GM12878 (cell line): ENCODE data around the gene IL36RN. TPM values are rescaled to one million over a fixed set of nuclear protein-coding genes. Genes with fewer than 3 reads are reported as not detected.

Experiments
- ATAC-seq: fragments of 200-7000 bp; cut with Tn5 transposase; 3 replicates; pipeline ENCODE4 v1.9.1; 2020; ENCODE audit warnings: mild to moderate bottlenecking, moderate library complexity
- BruUV-seq: library from RNA; stranded (reverse); fragments of 400-500 nt; replicated peaks from 2 replicates; lab custom pipeline; 2021; lab: Mats Ljungman, UMichigan
- CTCF ChIA-PET: fragments of 300-600 bp; sonication (Branson Sonifier 250); formaldehyde crosslinking; extraction: SDS; loops from one replicate; lab custom pipeline; 2021; ENCODE audit warnings: inconsistent platforms; lab: Yijun Ruan, JAX
- POLR2A ChIA-PET: fragments of 350-600 bp; formaldehyde crosslinking; extraction: SDS; loops from one replicate; lab custom pipeline; 2021; ENCODE audit warnings: inconsistent platforms; lab: Charles Lee
- RAD21 ChIA-PET: fragments of 300-600 bp; sonication (Branson Sonifier 250); formaldehyde crosslinking; loops from one replicate; lab custom pipeline; 2023; ENCODE audit warnings: antibody characterized with exemption; ENCODE audit not compliant: unreplicated experiment; lab: Charles Lee
- SMC1A ChIA-PET: fragments of 300-600 bp; sonication (Branson Sonifier 250); formaldehyde crosslinking; loops from one replicate; lab custom pipeline; 2023; ENCODE audit not compliant: unreplicated experiment, uncharacterized antibody; lab: Charles Lee
- DNase-seq: peaks from one replicate; pipeline ENCODE4 v3.0.0-alpha.2; 2011; ENCODE audit warnings: low read depth, low spot score
- FAIRE-seq: peaks from 3 replicates; lab custom pipeline; 2011; peaks lifted over from hg19 to GRCh38; lab: Jason Lieb, UNC
- H2AFZ ChIP-seq: 2 replicates; pipeline ENCODE4 v1.6.0; 2011; ENCODE audit warnings: low read depth, low read length, control low read depth; ENCODE audit not compliant: control insufficient read depth
- H3K27ac ChIP-seq: 2 replicates; pipeline ENCODE4 v1.5.1; 2011; ENCODE audit warnings: control low read depth; ENCODE audit not compliant: control insufficient read depth, insufficient read depth
- H3K27me3 ChIP-seq, 2 experiments: replicated peaks in 1 of 2; 2 replicates each; pipeline versions ENCODE4 v1.6.0 to v1.6.1; 2011; ENCODE audit warnings: low read length in 1 of 2; ENCODE audit not compliant: control insufficient read depth in 2 of 2, insufficient read depth in 2 of 2
- H3K36me3 ChIP-seq, 2 experiments: 2 replicates each; pipeline ENCODE4 v1.5.1; 2011; ENCODE audit warnings: low read length in 1 of 2; ENCODE audit not compliant: control insufficient read depth in 2 of 2, insufficient read depth in 2 of 2
- H3K4me1 ChIP-seq: 2 replicates; pipeline ENCODE4 v1.6.1; 2011; ENCODE audit warnings: mild to moderate bottlenecking, low read length, moderate library complexity, mixed read lengths; ENCODE audit not compliant: control insufficient read depth, insufficient read depth
- H3K4me2 ChIP-seq: 2 replicates; pipeline ENCODE4 v1.6.0; 2011; ENCODE audit warnings: control low read depth; ENCODE audit not compliant: control insufficient read depth, insufficient read depth
- H3K4me3 ChIP-seq: fragments of 200-600 bp; sonication (generic); 2 replicates; pipeline ENCODE4 v1.5.1; 2016
- H3K79me2 ChIP-seq: 2 replicates; pipeline ENCODE4 v1.6.0; 2011; ENCODE audit warnings: low read length; ENCODE audit not compliant: control insufficient read depth, insufficient read depth
- H3K9ac ChIP-seq: 2 replicates; pipeline ENCODE4 v1.8.0; 2011; ENCODE audit warnings: low read length, control low read depth, mixed read lengths; ENCODE audit not compliant: control insufficient read depth, insufficient read depth
- H3K9me3 ChIP-seq: replicated peaks from 3 replicates; pipeline ENCODE4 v1.5.1; 2011; ENCODE audit warnings: mild to moderate bottlenecking, low read length; ENCODE audit not compliant: control insufficient read depth, insufficient read depth
- H4K20me1 ChIP-seq: 2 replicates; pipeline ENCODE4 v1.6.0; 2011; ENCODE audit not compliant: control insufficient read depth, insufficient read depth
- ATF7 ChIP-seq: fragments of 450-650 bp; IDR thresholded peaks from 2 replicates; pipeline ENCODE4 v1.6.1; 2016; ENCODE audit warnings: low read depth, mild to moderate bottlenecking
- BCL11A ChIP-seq: IDR thresholded peaks from 2 replicates; pipeline ENCODE4 v1.6.1; 2011; ENCODE audit warnings: low read depth, low read length
- BHLHE40 ChIP-seq, 2 experiments: fragments of 450-650 bp in 1 of 2; IDR thresholded peaks; 2 replicates each; pipeline ENCODE4 v1.6.1; 2011 to 2017; ENCODE audit warnings: low read depth in 2 of 2, borderline replicate concordance in 1 of 2, improper control_type of control experiment in 1 of 2, low read length in 1 of 2, mild to moderate bottlenecking in 1 of 2
- CHD1 ChIP-seq: IDR thresholded peaks from 2 replicates; pipeline ENCODE4 v1.6.1; 2012; ENCODE audit warnings: low read depth, low read length, improper control_type of control experiment
- EP300 ChIP-seq, 2 experiments: fragments of 150-350 bp in 1 of 2; IDR thresholded peaks; 2 replicates each; pipeline ENCODE4 v1.6.1; 2011 to 2012; ENCODE audit warnings: low read depth in 2 of 2, low read length in 2 of 2, borderline replicate concordance in 1 of 2, improper control_type of control experiment in 1 of 2, inconsistent platforms in 1 of 2; ENCODE audit not compliant: control insufficient read depth in 1 of 2
- JUNB ChIP-seq: IDR thresholded peaks from 2 replicates; pipeline ENCODE4 v1.6.1; 2016; ENCODE audit warnings: antibody characterized with exemption, mild to moderate bottlenecking
- MXI1 ChIP-seq: fragments of 150-350 bp; IDR thresholded peaks from 2 replicates; pipeline ENCODE4 v1.6.1; 2011; ENCODE audit warnings: low read depth, mild to moderate bottlenecking, inconsistent platforms, low read length, improper control_type of control experiment
- POLR2AphosphoS5 ChIP-seq: IDR thresholded peaks from 2 replicates; pipeline ENCODE4 v1.6.1; 2011; ENCODE audit warnings: mild to moderate bottlenecking, low read length, inconsistent platforms
- RFX5 ChIP-seq: IDR thresholded peaks from 2 replicates; pipeline ENCODE4 v1.6.1; 2011; ENCODE audit warnings: low read depth, low read length, improper control_type of control experiment
- RUNX3 ChIP-seq: IDR thresholded peaks from 2 replicates; pipeline ENCODE4 v1.6.1; 2012; ENCODE audit warnings: low read length, inconsistent platforms
- TARDBP ChIP-seq: IDR thresholded peaks from 2 replicates; pipeline ENCODE4 v1.6.1; 2016; ENCODE audit warnings: borderline replicate concordance
- TCF12 ChIP-seq: IDR thresholded peaks from 2 replicates; pipeline ENCODE4 v1.6.1; 2011; ENCODE audit warnings: low read depth, mild to moderate bottlenecking, low read length
- ZBTB11 ChIP-seq: fragments of 450-650 bp; formaldehyde crosslinking; IDR thresholded peaks from 2 replicates; pipeline ENCODE4 v1.5.0; 2022; ENCODE audit warnings: mild to moderate bottlenecking, missing genetic modification characterization
- ZNF622 ChIP-seq: fragments of 450-650 bp; IDR thresholded peaks from 2 replicates; pipeline ENCODE4 v1.6.1; 2017; ENCODE audit warnings: mild to moderate bottlenecking, inconsistent platforms
- WGBS: methylation state at CpG from one replicate; pipeline ENCODE4 v1.1.6; 2016; ENCODE audit warnings: low lambda C conversion rate; ENCODE audit not compliant: insufficient replicate concordance, insufficient coverage; ENCODE audit errors: missing lambda C conversion rate; 5-methylcytosine and 5-hydroxymethylcytosine counted together
- in situ Hi-C: fragments of 300-500 bp; cut with MboI; formaldehyde crosslinking; loops from 9 replicates; pipeline ENCODE4 v1.14.3; 2018; ENCODE audit warnings: mixed read lengths
- intact Hi-C: fragments of 100-400 bp; cut with micrococcal nuclease; formaldehyde crosslinking; loops from one replicate; pipeline ENCODE4 v1.14.2; 2022; ENCODE audit not compliant: unreplicated experiment
- polyA plus RNA-seq, 11 experiments: library from polyadenylated mRNA; depleted of rRNA in 4 of 11; unstranded in 6 of 11; stranded (reverse) in 5 of 11; fragments of >200 nt; fragmentation: Nextera tagmentation in 4 of 11; fragmentation: Illumina TruSeq in 1 of 11; extraction: Ambion mirVana in 4 of 11; extraction: Trizol in 1 of 11; gene quantifications; 1 replicate in 1 of 11; 2 replicates in 10 of 11; pipeline versions ENCODE4 v1.2.1 to v1.2.3, GENCODE V29; 2011 to 2016; ENCODE audit warnings: inconsistent platforms in 2 of 11, missing spikeins in 2 of 11, low read depth in 1 of 11
- total RNA-seq, 4 experiments: library from RNA; depleted of rRNA in 3 of 4; stranded (reverse); fragments of >200 nt in 3 of 4; fragmentation: Illumina TruSeq in 1 of 4; extraction: Trizol in 1 of 4; gene quantifications; 2 replicates each; pipeline versions ENCODE4 v1.2.1 to v1.2.3, GENCODE V29; 2013 to 2021

Gene IL36RN
- total and polyA plus RNA-seq, 10 of the 15 experiments (the other 5 are each of a cell fraction or from before 2014, with no cell fraction given), result not detected

GRCh38 chr2:113057117-113057516 is 1.9 kb upstream of the IL36RN start:
- H2AFZ ChIP-seq, result no peak overlapping the region
- 0% methylated on average over 1 of the region's 1 CpG for WGBS
- ChIA-PET RAD21 (no interaction called here), POLR2A (no interaction called here), SMC1A (interaction anchor here (1.1 kb wide), 1 partner anchor 21 kb away, joined by 3 read pairs; no protein-coding TSS in a partner anchor), CTCF (no interaction called here)
- intact Hi-C loops (no loop called here), in situ Hi-C loops (no loop called here)
- DNase-seq, result no peak
- H3K4me1 ChIP-seq, result no peaks in the 10 kb centered on the region
- H3K27me3 ChIP-seq, result no peaks in the 10 kb centered on the region; a peak in 1 of 4 replicates
- FAIRE-seq, result no peak
- TF ChIP-seq TARDBP (no peak), BHLHE40 (IDR thresholded peaks at IDR 0.05; ENCODE audit: borderline replicate concordance in 1 of 2, low read depth in 2 of 2, low read length in 1 of 2) (no peak), TCF12 (no peak)
- H3K79me2 ChIP-seq, result no peaks in the 10 kb centered on the region
- H4K20me1 ChIP-seq, result no peaks in the 10 kb centered on the region
- no peak for ATAC-seq
- H3K4me3 ChIP-seq, result no peak overlapping the region
- H3K9me3 ChIP-seq, result peaks cover 2% of the 10 kb centered on the region; the same call in 1 of the 3 replicates
- no peak overlapping the region for H3K9ac ChIP-seq
- no TSS peak for BruUV-seq
- no peaks in the 10 kb centered on the region for H3K36me3 ChIP-seq
- H3K4me2 ChIP-seq, result no peak overlapping the region
- no peak overlapping the region for H3K27ac ChIP-seq

GRCh38 chr2:113058411-113058994 is 495 bp upstream of the IL36RN start:
- Histone ChIP-seq H3K9ac (no peak overlapping the region), H3K4me1 (no peaks in the 10 kb centered on the region), H3K4me2 (no peak overlapping the region), H3K4me3 (no peak overlapping the region), H2AFZ (no peak overlapping the region), H3K27ac (no peak overlapping the region), H3K27me3 (no peaks in the 10 kb centered on the region; a peak in 1 of 4 replicates), H3K9me3 (peaks cover 2% of the 10 kb centered on the region; the same call in 1 of the 3 replicates), H3K79me2 (no peaks in the 10 kb centered on the region), H3K36me3 (no peaks in the 10 kb centered on the region), H4K20me1 (no peaks in the 10 kb centered on the region)
- no peak for FAIRE-seq
- intact Hi-C loops, result no loop called here
- in situ Hi-C loops, result no loop called here
- ChIA-PET SMC1A (interaction anchor here (1.3 to 1.7 kb wide), 3 partner anchors 10 to 13 kb away, joined by 3 to 5 read pairs (median 4); partner anchors contain the start of gene IL1F10), POLR2A (interaction anchor here (0.6 kb wide), 1 partner anchor 694 kb away, joined by 3 read pairs; no protein-coding TSS in a partner anchor), CTCF (interaction anchor here (0.8 kb wide), 1 partner anchor 10 kb away, joined by 3 read pairs; no protein-coding TSS in a partner anchor), RAD21 (no interaction called here)
- BruUV-seq, result no TSS peak
- ATAC-seq, result no peak
- no peak for DNase-seq
- 65% methylated on average over 2 of the region's 2 CpGs for WGBS
- TF ChIP-seq ATF7, result no peak
- TF ChIP-seq CHD1, result no peak
- no peak for TF ChIP-seq RUNX3
- no peak for TF ChIP-seq JUNB
- TF ChIP-seq POLR2AphosphoS5, result no peak
- TF ChIP-seq ZNF622, result no peak
- no peak for TF ChIP-seq MXI1
- no peak for TF ChIP-seq EP300 (IDR thresholded peaks at IDR 0.05; ENCODE audit: borderline replicate concordance in 1 of 2, control insufficient read depth in 1 of 2, low read depth in 2 of 2, low read length in 2 of 2)
- TF ChIP-seq BCL11A, result no peak
- no peak for TF ChIP-seq ZBTB11
- TF ChIP-seq RFX5, result no peak
